ENCODE results near the gene C2orf92. TPM values are rescaled to one million over a fixed set of nuclear protein-coding genes. Genes with fewer than 3 reads are reported as not detected.
A peak's percentile ranks its signal among the peaks of the same experiment; 100 is the strongest.

C2orf92 gene
- polyA plus RNA-seq, 1 donor from 2014 or later, result 10.7 TPM

DNA sequence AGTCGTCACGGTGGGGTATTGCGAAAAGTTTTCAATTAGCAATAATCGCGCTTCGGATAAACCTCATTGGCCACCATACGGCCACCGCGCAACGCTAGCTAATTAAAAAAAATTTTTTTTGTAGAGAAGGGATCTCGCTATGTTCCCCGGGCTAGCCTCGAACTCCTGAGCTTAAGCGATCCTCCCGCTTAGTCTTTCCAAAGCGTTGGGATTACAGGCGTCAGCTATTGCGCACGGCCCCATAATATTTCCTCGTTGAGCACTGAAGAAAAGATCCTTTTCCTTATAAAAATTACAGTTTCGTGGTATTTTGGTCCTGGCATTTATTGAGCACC, 4.9 kb upstream of the C2orf92 start:
- peak overlapping the region; percentile 95 for H2AFZ ChIP-seq (ENCODE audit: low read depth, low read length)
- H3K79me2 ChIP-seq (replicated peaks; ENCODE audit: insufficient read depth, low read length), result peaks cover 20% of the 10 kb centered on the region
- peak overlapping the region; percentile 97 for H3K27ac ChIP-seq (ENCODE audit: low read length)
- no peaks in the 10 kb centered on the region for H3K9me2 ChIP-seq (ENCODE audit: insufficient read depth, low read length)
- H3K27me3 ChIP-seq (ENCODE audit: insufficient read depth, low read depth, low read length), result no peaks in the 10 kb centered on the region
- no peaks in the 10 kb centered on the region for H3K36me3 ChIP-seq (ENCODE audit: insufficient read depth, low read length)
- H3K4me2 ChIP-seq (ENCODE audit: low read length), result peak overlapping the region; percentile 26
- H3K9ac ChIP-seq (ENCODE audit: low read length), result peak overlapping the region; percentile 94
- no peaks in the 10 kb centered on the region for H3F3A ChIP-seq (ENCODE audit: insufficient read depth, low read length, poor library complexity, severe bottlenecking)
- TF ChIP-seq MXI1 (conservative IDR thresholded peaks at IDR 0.05; ENCODE audit: poor library complexity, severe bottlenecking) (no peak), POLR2AphosphoS5 (IDR thresholded peaks at IDR 0.05) (no peak), RAD21 (conservative IDR thresholded peaks at IDR 0.05) (no peak), TAF1 (IDR thresholded peaks at IDR 0.05; ENCODE audit: low read depth) (no peak), EP300 (conservative IDR thresholded peaks at IDR 0.05; ENCODE audit: poor library complexity, severe bottlenecking) (no peak), EZH2 (IDR thresholded peaks at IDR 0.05; ENCODE audit: borderline replicate concordance, insufficient read depth, low read length, poor library complexity, severe bottlenecking) (no peak), SMC3 (conservative IDR thresholded peaks at IDR 0.05; ENCODE audit: poor library complexity) (peak; percentile 35), CTCF (IDR thresholded peaks at IDR 0.05; ENCODE audit: poor library complexity, severe bottlenecking) (peak; percentile 22)
- TF ChIP-seq, protein P1, sequence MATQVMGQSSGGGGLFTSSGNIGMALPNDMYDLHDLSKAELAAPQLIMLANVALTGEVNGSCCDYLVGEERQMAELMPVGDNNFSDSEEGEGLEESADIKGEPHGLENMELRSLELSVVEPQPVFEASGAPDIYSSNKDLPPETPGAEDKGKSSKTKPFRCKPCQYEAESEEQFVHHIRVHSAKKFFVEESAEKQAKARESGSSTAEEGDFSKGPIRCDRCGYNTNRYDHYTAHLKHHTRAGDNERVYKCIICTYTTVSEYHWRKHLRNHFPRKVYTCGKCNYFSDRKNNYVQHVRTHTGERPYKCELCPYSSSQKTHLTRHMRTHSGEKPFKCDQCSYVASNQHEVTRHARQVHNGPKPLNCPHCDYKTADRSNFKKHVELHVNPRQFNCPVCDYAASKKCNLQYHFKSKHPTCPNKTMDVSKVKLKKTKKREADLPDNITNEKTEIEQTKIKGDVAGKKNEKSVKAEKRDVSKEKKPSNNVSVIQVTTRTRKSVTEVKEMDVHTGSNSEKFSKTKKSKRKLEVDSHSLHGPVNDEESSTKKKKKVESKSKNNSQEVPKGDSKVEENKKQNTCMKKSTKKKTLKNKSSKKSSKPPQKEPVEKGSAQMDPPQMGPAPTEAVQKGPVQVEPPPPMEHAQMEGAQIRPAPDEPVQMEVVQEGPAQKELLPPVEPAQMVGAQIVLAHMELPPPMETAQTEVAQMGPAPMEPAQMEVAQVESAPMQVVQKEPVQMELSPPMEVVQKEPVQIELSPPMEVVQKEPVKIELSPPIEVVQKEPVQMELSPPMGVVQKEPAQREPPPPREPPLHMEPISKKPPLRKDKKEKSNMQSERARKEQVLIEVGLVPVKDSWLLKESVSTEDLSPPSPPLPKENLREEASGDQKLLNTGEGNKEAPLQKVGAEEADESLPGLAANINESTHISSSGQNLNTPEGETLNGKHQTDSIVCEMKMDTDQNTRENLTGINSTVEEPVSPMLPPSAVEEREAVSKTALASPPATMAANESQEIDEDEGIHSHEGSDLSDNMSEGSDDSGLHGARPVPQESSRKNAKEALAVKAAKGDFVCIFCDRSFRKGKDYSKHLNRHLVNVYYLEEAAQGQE (IDR thresholded peaks at IDR 0.05; ENCODE audit: borderline replicate concordance), result no peak
- no peaks in the 10 kb centered on the region for H3K9me3 ChIP-seq (ENCODE audit: low read length)
- H3K4me3 ChIP-seq (ENCODE audit: low read length), result peak overlapping the region; percentile 95
- H4K20me1 ChIP-seq (ENCODE audit: insufficient read depth), result no peaks in the 10 kb centered on the region

DNA sequence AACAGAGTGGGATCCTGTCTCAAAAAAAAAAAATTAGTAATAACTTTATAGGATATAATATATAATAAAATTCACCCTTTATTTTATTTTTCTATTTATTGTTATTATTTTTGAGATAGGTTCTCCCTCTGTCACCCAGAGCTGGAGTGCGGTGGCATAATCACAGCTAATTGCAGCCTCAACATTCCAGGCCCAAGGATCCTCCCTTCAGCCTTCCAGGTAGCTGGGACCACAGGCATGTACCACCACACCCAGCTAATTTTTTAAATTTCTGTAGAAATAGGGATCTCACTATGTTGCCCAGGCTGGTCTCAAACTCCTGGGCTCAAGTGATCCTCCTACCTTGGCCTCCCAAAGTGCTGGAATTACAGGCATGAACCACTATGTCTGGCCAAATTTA, 958 bp downstream of the C2orf92 start:
- H3K79me2 ChIP-seq (replicated peaks; ENCODE audit: insufficient read depth, low read length), result no peaks in the 10 kb centered on the region
- no peak overlapping the region for H3K27ac ChIP-seq (ENCODE audit: low read length)
- H3K9me2 ChIP-seq (ENCODE audit: insufficient read depth, low read length), result no peaks in the 10 kb centered on the region
- H4K20me1 ChIP-seq (ENCODE audit: insufficient read depth), result no peaks in the 10 kb centered on the region
- no peak overlapping the region for H3K9ac ChIP-seq (ENCODE audit: low read length)
- no peaks in the 10 kb centered on the region for H3K27me3 ChIP-seq (ENCODE audit: insufficient read depth, low read depth, low read length)
- no peaks in the 10 kb centered on the region for H3F3A ChIP-seq (ENCODE audit: insufficient read depth, low read length, poor library complexity, severe bottlenecking)
- H2AFZ ChIP-seq (ENCODE audit: low read depth, low read length), result no peak overlapping the region
- H3K4me3 ChIP-seq (ENCODE audit: low read length), result no peak overlapping the region
- TF ChIP-seq EZH2 (IDR thresholded peaks at IDR 0.05; ENCODE audit: borderline replicate concordance, insufficient read depth, low read length, poor library complexity, severe bottlenecking) (no peak), CTCF (IDR thresholded peaks at IDR 0.05; ENCODE audit: poor library complexity, severe bottlenecking) (no peak), POLR2AphosphoS5 (IDR thresholded peaks at IDR 0.05) (no peak), SMC3 (conservative IDR thresholded peaks at IDR 0.05; ENCODE audit: poor library complexity) (no peak), EP300 (conservative IDR thresholded peaks at IDR 0.05; ENCODE audit: poor library complexity, severe bottlenecking) (no peak), RAD21 (conservative IDR thresholded peaks at IDR 0.05) (no peak), TAF1 (IDR thresholded peaks at IDR 0.05; ENCODE audit: low read depth) (no peak), MXI1 (conservative IDR thresholded peaks at IDR 0.05; ENCODE audit: poor library complexity, severe bottlenecking) (no peak)
- TF ChIP-seq, protein P1 (IDR thresholded peaks at IDR 0.05; ENCODE audit: borderline replicate concordance), result no peak
- no peaks in the 10 kb centered on the region for H3K36me3 ChIP-seq (ENCODE audit: insufficient read depth, low read length)
- H3K9me3 ChIP-seq (ENCODE audit: low read length), result no peaks in the 10 kb centered on the region
- H3K4me2 ChIP-seq (ENCODE audit: low read length), result no peak overlapping the region
